ENCODE data around the gene PTH2R.

The PTH2R gene, protein sequence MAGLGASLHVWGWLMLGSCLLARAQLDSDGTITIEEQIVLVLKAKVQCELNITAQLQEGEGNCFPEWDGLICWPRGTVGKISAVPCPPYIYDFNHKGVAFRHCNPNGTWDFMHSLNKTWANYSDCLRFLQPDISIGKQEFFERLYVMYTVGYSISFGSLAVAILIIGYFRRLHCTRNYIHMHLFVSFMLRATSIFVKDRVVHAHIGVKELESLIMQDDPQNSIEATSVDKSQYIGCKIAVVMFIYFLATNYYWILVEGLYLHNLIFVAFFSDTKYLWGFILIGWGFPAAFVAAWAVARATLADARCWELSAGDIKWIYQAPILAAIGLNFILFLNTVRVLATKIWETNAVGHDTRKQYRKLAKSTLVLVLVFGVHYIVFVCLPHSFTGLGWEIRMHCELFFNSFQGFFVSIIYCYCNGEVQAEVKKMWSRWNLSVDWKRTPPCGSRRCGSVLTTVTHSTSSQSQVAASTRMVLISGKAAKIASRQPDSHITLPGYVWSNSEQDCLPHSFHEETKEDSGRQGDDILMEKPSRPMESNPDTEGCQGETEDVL

DNA sequence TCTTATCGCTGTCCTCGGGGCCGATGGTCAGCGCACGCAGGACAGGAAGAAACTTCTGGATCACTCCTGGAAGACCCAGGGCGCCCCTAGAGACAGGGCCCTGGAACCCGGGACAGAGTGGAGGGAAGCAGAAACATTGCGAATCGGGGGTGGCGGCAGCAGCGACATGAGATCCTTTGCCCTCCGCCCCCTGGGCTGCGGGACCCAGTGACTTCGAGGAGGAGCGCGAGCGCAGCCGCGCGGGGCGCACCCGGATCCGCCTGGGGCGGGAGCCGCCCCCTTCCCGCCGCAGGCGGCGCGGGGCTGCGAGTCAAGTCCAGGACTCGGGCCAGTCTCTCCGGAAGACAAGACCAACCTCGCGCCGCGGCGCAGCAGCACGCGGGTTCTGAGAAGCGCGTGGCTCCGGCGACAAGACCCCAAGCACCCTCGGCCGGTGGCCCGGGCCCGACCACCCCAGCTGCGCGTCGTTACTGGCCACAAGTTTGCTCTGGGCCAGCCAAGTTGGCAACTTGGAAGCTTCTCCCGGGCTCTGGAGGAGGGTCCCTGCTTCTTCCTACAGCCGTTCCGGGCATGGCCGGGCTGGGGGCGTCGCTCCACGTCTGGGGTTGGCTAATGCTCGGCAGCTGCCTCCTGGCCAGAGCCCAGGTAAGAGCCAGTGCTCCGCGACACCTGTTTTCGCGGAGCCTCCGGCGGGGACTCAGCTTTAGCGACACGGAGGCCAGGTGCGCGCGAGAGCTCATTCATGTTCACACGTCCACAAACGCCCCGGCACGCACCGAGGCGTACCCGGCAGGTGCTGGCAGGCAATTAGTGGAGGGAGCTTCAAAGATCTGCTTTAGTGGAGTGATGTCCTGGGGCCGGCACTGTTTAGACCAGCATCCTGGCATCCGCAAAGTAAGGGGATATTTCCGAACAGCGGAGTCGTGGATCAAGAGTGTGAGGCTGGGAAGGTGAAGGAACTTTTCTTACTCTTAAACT is at the start of gene PTH2R:
Gene PTH2R (plus strand): TSS at position 319 of the 978 bp plus-strand sequence. CDS start 252 bp downstream, at position 571.
- Histone ChIP-seq H3K4me3 (ENCODE audit: low read length) (no peak within 1 kb of the TSS), H3K27ac (ENCODE audit: low read depth, low read length) (no peak within 1 kb of the TSS), H3F3A (ENCODE audit: control insufficient read depth, insufficient read depth) (no peaks in the 10 kb centered on the region), H4K20me1 (ENCODE audit: control insufficient read depth, insufficient read depth, low read depth, low read length) (no peaks in the 10 kb centered on the region), H3K4me2 (ENCODE audit: low read length) (no peak within 1 kb of the TSS), H3K79me2 (ENCODE audit: control insufficient read depth, low read length) (no peaks in the 10 kb centered on the region), H3K9me3 (ENCODE audit: control insufficient read depth, insufficient read depth, low read length) (no peaks in the 10 kb centered on the region), H3K9me2 (replicated peaks; ENCODE audit: control insufficient read depth, low read length) (no peaks in the 10 kb centered on the region), H3K4me1 (ENCODE audit: control insufficient read depth, low read length) (no peaks in the 10 kb centered on the region), H3K36me3 (ENCODE audit: control insufficient read depth, low read length) (no peaks in the 10 kb centered on the region), H3K27me3 (ENCODE audit: control insufficient read depth, low read length) (peaks cover 5% of the 10 kb centered on the region; the same call in 1 of the 2 replicates)
- TF ChIP-seq EZH2phosphoT487 (IDR thresholded peaks at IDR 0.05; ENCODE audit: borderline replicate concordance, low read length): no peak
- TF ChIP-seq, protein P1, sequence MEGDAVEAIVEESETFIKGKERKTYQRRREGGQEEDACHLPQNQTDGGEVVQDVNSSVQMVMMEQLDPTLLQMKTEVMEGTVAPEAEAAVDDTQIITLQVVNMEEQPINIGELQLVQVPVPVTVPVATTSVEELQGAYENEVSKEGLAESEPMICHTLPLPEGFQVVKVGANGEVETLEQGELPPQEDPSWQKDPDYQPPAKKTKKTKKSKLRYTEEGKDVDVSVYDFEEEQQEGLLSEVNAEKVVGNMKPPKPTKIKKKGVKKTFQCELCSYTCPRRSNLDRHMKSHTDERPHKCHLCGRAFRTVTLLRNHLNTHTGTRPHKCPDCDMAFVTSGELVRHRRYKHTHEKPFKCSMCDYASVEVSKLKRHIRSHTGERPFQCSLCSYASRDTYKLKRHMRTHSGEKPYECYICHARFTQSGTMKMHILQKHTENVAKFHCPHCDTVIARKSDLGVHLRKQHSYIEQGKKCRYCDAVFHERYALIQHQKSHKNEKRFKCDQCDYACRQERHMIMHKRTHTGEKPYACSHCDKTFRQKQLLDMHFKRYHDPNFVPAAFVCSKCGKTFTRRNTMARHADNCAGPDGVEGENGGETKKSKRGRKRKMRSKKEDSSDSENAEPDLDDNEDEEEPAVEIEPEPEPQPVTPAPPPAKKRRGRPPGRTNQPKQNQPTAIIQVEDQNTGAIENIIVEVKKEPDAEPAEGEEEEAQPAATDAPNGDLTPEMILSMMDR (IDR thresholded peaks at IDR 0.05; ENCODE audit: low read depth, low read length, poor library complexity, severe bottlenecking): no peak

DNA sequence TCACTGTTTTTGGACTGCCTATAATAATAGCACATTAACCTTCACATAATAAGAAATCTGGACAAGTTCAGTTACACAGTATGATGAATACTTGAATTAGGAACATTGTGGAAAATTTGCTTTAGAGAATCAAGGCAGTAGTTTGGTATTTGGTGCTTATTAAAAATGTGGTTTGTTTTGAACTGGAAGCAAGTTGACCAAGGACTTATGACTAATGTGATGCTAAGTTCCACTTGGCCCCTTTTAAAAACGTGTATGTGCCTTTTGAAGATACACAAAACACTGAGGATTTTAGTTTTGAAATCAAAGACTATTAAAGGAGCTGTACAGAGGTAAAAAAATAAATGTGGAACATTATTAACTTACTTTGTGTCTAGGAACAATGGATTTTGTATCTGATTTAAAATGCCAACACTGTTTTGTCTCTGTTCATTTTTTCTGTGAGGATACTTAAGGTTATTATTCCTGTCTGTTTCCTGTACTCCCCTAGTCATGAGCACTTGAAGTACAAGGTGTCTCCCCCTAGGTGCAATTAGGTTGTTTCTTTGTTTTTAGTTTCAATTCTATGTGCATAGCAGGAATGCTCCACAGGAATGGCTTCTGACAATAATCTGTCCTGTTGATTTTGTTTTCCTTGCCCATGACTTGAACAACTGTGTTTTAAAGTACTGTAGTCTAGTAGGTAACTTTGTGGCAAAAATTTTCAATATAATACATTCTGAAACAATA is 49.6 kb upstream of the PTH2R start:
- no peaks in the 10 kb centered on the region for H3K4me1 ChIP-seq (ENCODE audit: control insufficient read depth, low read length)
- no peaks in the 10 kb centered on the region for H4K20me1 ChIP-seq (ENCODE audit: control insufficient read depth, insufficient read depth, low read depth, low read length)
- H3K27ac ChIP-seq (ENCODE audit: low read depth, low read length): no peak overlapping the region
- H3K4me3 ChIP-seq (ENCODE audit: low read length): no peak overlapping the region
- H3K79me2 ChIP-seq (ENCODE audit: control insufficient read depth, low read length): no peaks in the 10 kb centered on the region
- no peaks in the 10 kb centered on the region for H3K9me2 ChIP-seq (replicated peaks; ENCODE audit: control insufficient read depth, low read length)
- TF ChIP-seq, protein P1 (IDR thresholded peaks at IDR 0.05; ENCODE audit: low read depth, low read length, poor library complexity, severe bottlenecking): no peak
- no peak for TF ChIP-seq EZH2phosphoT487 (IDR thresholded peaks at IDR 0.05; ENCODE audit: borderline replicate concordance, low read length)
- H3F3A ChIP-seq (ENCODE audit: control insufficient read depth, insufficient read depth): no peaks in the 10 kb centered on the region
- peaks cover 49% of the 10 kb centered on the region for H3K36me3 ChIP-seq (ENCODE audit: control insufficient read depth, low read length)
- no peaks in the 10 kb centered on the region for H3K9me3 ChIP-seq (ENCODE audit: control insufficient read depth, insufficient read depth, low read length)
- no peak overlapping the region for H3K4me2 ChIP-seq (ENCODE audit: low read length)
- H3K27me3 ChIP-seq (ENCODE audit: control insufficient read depth, low read length): no peaks in the 10 kb centered on the region

DNA sequence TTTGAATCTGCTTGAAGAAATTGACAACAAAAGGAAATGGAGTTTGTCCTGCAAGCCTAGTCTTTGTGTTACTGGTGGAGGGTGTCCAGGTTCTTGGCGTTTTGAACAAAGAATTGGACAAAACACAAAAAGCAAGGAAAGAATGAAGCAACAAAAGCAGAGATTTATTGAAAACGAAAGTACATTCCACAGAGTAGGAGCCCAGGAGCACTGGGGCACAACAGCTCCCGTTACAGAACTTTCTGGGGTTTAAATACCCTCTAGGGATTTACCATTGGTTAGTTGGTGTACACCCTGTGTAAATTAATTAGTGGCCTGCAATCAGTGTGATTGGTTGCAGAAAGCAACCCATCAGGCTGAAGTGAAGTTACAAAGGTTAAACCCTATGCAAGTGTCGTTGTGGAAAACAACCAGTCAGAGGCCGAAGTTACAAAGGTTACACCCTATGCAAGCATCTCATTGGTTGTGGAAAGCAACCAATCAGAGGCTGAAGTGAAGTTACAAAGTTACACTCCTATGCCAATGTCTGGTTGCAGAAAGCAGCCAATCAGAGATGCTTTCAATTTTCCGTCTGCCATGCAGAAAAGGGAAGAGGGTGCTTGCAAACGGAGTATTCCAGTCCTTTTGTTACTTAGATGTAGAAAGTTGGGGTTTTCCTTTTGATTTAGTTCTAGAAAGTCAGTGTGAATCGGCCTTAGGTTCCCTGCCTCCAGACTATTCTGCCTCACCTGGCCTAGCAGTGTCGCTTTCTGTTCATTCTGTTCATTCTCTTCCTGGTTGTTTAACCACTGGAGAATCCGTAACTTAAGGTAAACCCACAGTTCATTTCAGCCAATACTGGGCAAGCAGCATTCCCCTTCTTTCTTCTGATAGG is 47.6 kb upstream of the PTH2R start:
- Histone ChIP-seq H3K4me2 (ENCODE audit: low read length) (no peak overlapping the region), H3F3A (ENCODE audit: control insufficient read depth, insufficient read depth) (no peaks in the 10 kb centered on the region), H3K27me3 (ENCODE audit: control insufficient read depth, low read length) (no peaks in the 10 kb centered on the region), H3K9me2 (replicated peaks; ENCODE audit: control insufficient read depth, low read length) (no peaks in the 10 kb centered on the region), H3K4me3 (ENCODE audit: low read length) (no peak overlapping the region), H4K20me1 (ENCODE audit: control insufficient read depth, insufficient read depth, low read depth, low read length) (no peaks in the 10 kb centered on the region), H3K27ac (ENCODE audit: low read depth, low read length) (no peak overlapping the region), H3K9me3 (ENCODE audit: control insufficient read depth, insufficient read depth, low read length) (no peaks in the 10 kb centered on the region), H3K4me1 (ENCODE audit: control insufficient read depth, low read length) (no peaks in the 10 kb centered on the region), H3K79me2 (ENCODE audit: control insufficient read depth, low read length) (no peaks in the 10 kb centered on the region), H3K36me3 (ENCODE audit: control insufficient read depth, low read length) (peaks cover 30% of the 10 kb centered on the region)
- TF ChIP-seq EZH2phosphoT487 (IDR thresholded peaks at IDR 0.05; ENCODE audit: borderline replicate concordance, low read length): no peak
- TF ChIP-seq, protein P1 (IDR thresholded peaks at IDR 0.05; ENCODE audit: low read depth, low read length, poor library complexity, severe bottlenecking): no peak

Measured in DOHH2 (cell line).